GM19023 (cell line): ENCODE data around the gene DYNC1H1.
A peak's percentile ranks its signal among the peaks of the same experiment; 100 is the strongest.

Experiments used
- ATAC-seq: cut with Tn5 transposase; IDR thresholded peaks from one replicate; pipeline ENCODE4 v1.9.1; 2021; ENCODE audit warnings: mild to moderate bottlenecking, moderate library complexity; ENCODE audit not compliant: unreplicated experiment

DYNC1H1 gene

GRCh38 chr14:101964297-101965180, at the start of gene DYNC1H1:
Gene DYNC1H1, plus strand, starts transcription at chr14:101964573. Its CDS starts 119 bp downstream, at chr14:101964692.
- peak; percentile 87 for ATAC-seq

DNA sequence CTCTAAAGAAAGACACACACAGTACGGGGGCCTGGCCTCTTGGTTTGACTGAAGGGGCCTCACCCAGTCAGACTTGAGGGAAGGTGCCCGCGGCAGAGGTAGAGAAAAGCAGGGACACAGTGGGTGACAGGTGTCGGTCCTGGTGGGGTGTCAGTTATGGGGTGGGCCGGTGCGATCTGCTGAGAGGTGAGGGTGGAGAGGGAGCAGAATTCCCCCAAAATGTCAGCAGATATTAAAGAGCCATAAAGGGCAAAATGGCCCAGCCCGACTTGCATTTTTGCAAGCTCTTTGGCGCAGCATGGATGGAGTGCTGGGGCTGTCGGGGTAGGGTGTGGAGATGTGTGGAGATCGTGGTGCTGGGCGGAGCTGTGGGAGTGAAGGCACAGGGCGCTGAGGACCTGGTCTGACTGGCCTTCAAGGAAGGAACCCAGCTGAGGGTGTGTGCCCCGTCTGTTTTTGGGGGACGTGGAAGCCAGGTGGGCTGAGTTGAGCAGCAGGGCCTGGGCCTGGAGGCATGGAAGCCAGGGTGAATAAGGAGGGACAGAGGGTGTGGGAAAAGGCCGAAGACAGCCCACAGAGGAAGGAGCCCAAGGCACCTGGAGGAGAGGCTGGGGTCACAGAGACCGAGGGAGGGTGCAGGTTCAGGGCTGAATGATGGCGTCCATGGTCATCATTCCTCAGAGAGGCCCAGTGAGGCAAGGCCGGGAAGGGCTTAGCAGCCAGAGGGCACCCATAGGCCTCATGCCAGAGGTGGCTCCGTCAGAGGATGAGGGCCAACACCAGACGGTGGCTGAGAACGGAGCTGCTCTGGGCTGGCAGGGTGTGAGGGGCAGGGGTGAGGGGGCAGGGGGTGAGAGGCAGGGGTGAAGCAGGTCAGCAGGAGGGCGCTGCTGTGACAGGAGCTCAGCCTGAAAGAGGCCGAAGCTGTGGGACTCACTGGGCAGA, 48.2 kb upstream of the DYNC1H1 start:
- no peak for ATAC-seq

GRCh38 chr14:101916816-101917412, 47.5 kb upstream of the DYNC1H1 start:
- ATAC-seq: no peak

GRCh38 chr14:101917413-101918017, 46.9 kb upstream of the DYNC1H1 start:
- no peak for ATAC-seq

GRCh38 chr14:101918065-101918989, 46.0 kb upstream of the DYNC1H1 start:
- no peak for ATAC-seq

- no peak for ATAC-seq
Measured at GRCh38 chr14:101920271-101920670, 44.1 kb upstream of the DYNC1H1 start.

DNA sequence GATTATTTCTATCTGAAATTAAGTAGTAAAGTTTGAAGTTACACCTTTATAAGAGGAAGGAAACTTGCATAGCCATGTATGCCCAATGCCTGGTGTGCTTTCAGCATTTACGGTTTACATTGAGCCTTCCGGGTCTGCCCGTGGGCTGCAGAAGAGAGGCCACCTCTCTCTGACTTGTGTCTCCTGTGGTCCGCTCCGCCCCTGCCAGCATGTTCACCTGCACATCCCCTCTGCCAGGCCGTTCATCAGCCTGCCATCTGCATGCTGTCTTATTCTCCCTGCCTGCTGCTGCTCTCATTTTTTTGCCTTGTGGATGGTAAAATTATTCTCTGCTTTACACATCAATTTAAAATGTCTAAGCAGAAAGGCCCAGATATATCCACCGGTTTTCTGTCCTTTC, 41.5 kb upstream of the DYNC1H1 start:
- ATAC-seq: no peak

GRCh38 chr14:101925152-101925551, 39.2 kb upstream of the DYNC1H1 start:
- no peak for ATAC-seq

- ATAC-seq: no peak
Measured at GRCh38 chr14:101926085-101926484, 38.3 kb upstream of the DYNC1H1 start.

- ATAC-seq: no peak
Measured at GRCh38 chr14:101926620-101927019, 37.8 kb upstream of the DYNC1H1 start.

DNA sequence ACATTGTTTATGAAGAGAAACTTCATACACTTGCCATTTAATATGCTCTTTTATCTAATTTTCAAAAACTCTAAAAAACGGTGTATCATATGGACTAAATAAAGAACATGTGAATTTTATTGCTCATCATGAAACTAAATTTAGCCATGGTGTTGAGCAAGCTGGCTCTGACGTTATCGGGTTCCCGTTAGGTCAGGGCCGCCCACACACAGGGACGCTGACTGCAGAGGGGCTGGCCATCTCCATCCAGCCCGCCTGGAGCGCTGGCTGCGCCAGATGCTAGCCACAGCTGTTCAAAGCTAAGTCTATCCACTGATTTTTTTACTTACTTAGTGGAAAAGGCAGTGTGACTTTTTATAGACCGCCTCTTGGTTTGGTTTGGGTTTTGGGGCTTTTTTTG, 36.5 kb upstream of the DYNC1H1 start:
- ATAC-seq: no peak

DNA sequence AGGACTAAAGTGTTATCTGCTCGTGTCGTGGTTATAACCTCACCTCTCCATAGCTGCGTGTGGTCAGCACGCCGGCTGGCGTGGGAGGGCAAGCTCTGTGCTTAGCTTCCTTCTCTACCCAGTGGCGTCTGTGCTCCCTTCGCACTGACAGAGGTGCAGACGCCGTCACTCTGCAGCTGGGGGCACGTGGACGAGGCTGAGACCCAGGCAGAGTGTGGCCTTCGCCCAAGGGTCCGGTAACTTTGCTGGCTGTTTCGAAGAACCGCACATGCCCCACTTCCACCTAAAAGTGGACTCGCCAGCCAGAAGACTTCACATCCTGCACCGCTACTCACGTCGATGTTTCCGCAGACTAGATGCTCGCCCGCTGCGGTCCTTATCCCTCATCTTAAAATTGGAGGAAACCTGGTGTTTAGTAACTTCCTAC, 35.9 kb upstream of the DYNC1H1 start:
- ATAC-seq: no peak

GRCh38 chr14:101929096-101929495, 35.3 kb upstream of the DYNC1H1 start:
- ATAC-seq: no peak

- ATAC-seq: no peak
Measured at GRCh38 chr14:101929946-101930345, 34.4 kb upstream of the DYNC1H1 start.

DNA sequence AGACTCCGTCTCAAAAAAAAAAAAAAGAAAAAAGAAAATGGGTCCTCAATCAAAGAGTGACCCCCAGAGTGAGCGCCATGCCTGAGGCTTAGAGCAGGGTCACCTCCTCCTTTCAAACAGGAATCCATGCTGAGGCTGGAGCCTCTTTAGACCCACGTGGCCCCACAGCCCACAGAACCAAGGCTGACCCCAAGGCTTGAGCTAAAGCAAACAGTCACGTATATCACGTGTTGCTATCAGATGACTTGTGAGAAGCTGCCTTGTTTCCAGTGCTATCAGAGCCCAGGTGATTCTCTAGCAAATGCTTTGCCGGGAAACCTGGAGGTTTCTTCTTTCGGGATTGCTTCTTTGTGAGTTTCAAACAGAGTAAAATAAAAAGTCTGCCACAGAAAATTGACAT, 31.7 kb upstream of the DYNC1H1 start:
- no peak for ATAC-seq

- ATAC-seq: no peak
Measured at GRCh38 chr14:101933209-101933608, 31.2 kb upstream of the DYNC1H1 start.

DNA sequence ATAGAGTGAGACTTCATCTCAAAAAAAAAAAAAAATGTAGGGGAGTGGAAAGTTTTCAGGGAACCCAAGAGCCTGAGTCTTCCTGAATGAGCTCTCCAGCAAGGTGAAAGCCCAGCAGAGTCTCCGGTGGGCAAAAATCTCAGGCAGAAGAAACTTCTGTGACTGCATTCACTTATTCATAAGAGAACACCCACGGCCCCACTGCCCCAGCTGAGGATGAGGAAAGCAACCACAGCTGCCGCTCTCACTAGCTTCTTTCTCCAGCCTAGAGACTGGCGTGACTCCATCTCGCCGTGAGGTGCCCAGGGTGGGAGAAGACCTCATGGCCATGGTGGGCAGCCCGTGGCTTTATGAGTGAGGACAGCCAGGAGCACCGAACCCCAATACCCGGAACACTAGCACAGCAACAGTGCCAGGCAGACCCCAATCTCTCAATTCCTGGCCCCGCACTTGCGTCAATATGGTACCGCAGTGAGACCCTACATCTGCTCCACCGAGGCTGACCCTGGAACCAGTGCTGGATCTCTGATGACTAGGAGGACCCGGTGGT, 29.7 kb upstream of the DYNC1H1 start:
- no peak for ATAC-seq

GRCh38 chr14:101937926-101938767, 26.2 kb upstream of the DYNC1H1 start:
- no peak for ATAC-seq
